Kidney glomerular epithelial cell (primary cell): ENCODE data around the gene ZSCAN20.

Experiments
- DNase-seq: peaks from one replicate; lab custom pipeline; 2025; lab: John Stamatoyannopoulos, UW

ZSCAN20 gene

GRCh38 chr1:33535334-33535733 is 62.9 kb downstream of the ZSCAN20 start:
- DNase-seq, result no peak

- no peak for DNase-seq
These were observed 65.4 kb downstream of the ZSCAN20 start for GRCh38 chr1:33537885-33538284.

GRCh38 chr1:33541966-33542365 is 69.5 kb downstream of the ZSCAN20 start:
- DNase-seq, result no peak
